Body of pancreas (tissue), 4 donors: ENCODE measurements around the gene MRPL9. TPM values are rescaled to one million over a fixed set of nuclear protein-coding genes. Genes with fewer than 3 reads are reported as not detected.

ENCODE experiments used
- ATAC-seq: fragments of 150-250 bp; one replicate; pipeline ENCODE4 v1.9.1; 2016
- DNase-seq, 4 donors: peaks; one replicate each; pipeline ENCODE4 v3.0.0-alpha.2; 2019
- H3K27ac ChIP-seq, 4 donors: fragments of 200-600 bp; sonication (generic); 1 replicate in 3 of 4; 2 replicates in 1 of 4; pipeline versions ENCODE4 v1.5.1 to v1.6.1; 2016 to 2019; ENCODE audit warnings: mild to moderate bottlenecking in 1 of 4, mixed read lengths in 1 of 4, moderate library complexity in 1 of 4
- H3K27me3 ChIP-seq, 2 donors: fragments of 200-600 bp; sonication (generic); one replicate each; pipeline ENCODE4 v1.6.0; 2016; ENCODE audit warnings: mild to moderate bottlenecking in 1 of 2
- H3K36me3 ChIP-seq, 2 donors: fragments of 200-600 bp; sonication (generic); replicated peaks in 1 of 2; 2 replicates each; pipeline ENCODE4 v1.5.1; 2016; ENCODE audit warnings: low read depth in 2 of 2; ENCODE audit not compliant: insufficient read depth in 1 of 2
- H3K4me1 ChIP-seq: fragments of 200-600 bp; sonication (generic); one replicate; pipeline ENCODE4 v1.6.0; 2016
- H3K4me3 ChIP-seq, 2 donors: fragments of 200-600 bp; sonication (generic); 1 replicate in 1 of 2; 2 replicates in 1 of 2; pipeline ENCODE4 v1.5.1; 2016 to 2019
- H3K9me3 ChIP-seq, 3 donors: fragments of 200-600 bp; sonication (generic); 1 replicate in 2 of 3; 2 replicates in 1 of 3; pipeline ENCODE4 v1.5.1; 2016
- CTCF ChIP-seq, 7 experiments: fragments of 450-650 bp in 4 of 7; fragments of 200-600 bp in 3 of 7; sonication (generic) in 3 of 7; IDR thresholded peaks; one replicate each; pipeline ENCODE4 v1.5.1; 2016 to 2019; ENCODE audit warnings: antibody characterized with exemption in 7 of 7
- POLR2A ChIP-seq, 3 donors: fragments of 450-650 bp; IDR thresholded peaks; one replicate each; pipeline ENCODE4 v1.6.1; 2016; ENCODE audit warnings: antibody characterized with exemption in 3 of 3, mild to moderate bottlenecking in 2 of 3
- WGBS, 2 donors: methylation state at CpG; one replicate each; pipeline ENCODE4 v1.1.5; 2017; 5-methylcytosine and 5-hydroxymethylcytosine counted together
- intact Hi-C: fragments of 100-400 bp; cut with DNase I; formaldehyde crosslinking; loops from one replicate; pipeline ENCODE4 v1.15.1; 2023
- total RNA-seq, 2 donors: library from RNA; depleted of rRNA; stranded (reverse); fragments of >200 nt; gene quantifications; one replicate each; pipeline ENCODE4 v1.1.0, GENCODE V29; 2016

Gene MRPL9
- total RNA-seq, 2 donors from 2014 or later, result 24.6 to 40.2 TPM

- TF ChIP-seq POLR2A (IDR thresholded peaks at IDR 0.05) (no peak), CTCF (IDR thresholded peaks at IDR 0.05) (no peak)
- no peaks in the 10 kb centered on the region for H3K4me1 ChIP-seq
- no peaks in the 10 kb centered on the region for H3K9me3 ChIP-seq
- no peak for DNase-seq
- no peak overlapping the region for H3K4me3 ChIP-seq
- no peaks in the 10 kb centered on the region for H3K27me3 ChIP-seq
- 79 to 84% methylated on average over 4 of the region's 4 CpGs for WGBS, 2 donors
- no peak for ATAC-seq
- H3K27ac ChIP-seq, result no peak overlapping the region
- peaks cover 0 to 3% of the 10 kb centered on the region in 2 donors for H3K36me3 ChIP-seq
- intact Hi-C loops, result no loop called here
Measured at GRCh38 chr1:151779852-151780251, 16.6 kb upstream of the MRPL9 start.

- TF ChIP-seq POLR2A (IDR thresholded peaks at IDR 0.05) (no peak), CTCF (IDR thresholded peaks at IDR 0.05) (no peak)
- DNase-seq (no peak), ATAC-seq (no peak)
- Histone ChIP-seq H3K4me3 (no peak overlapping the region), H3K4me1 (no peaks in the 10 kb centered on the region), H3K9me3 (no peaks in the 10 kb centered on the region), H3K27ac (no peak overlapping the region), H3K36me3 (peaks cover 0 to 6% of the 10 kb centered on the region in 2 donors), H3K27me3 (no peaks in the 10 kb centered on the region)
- intact Hi-C loops, result no loop called here
- WGBS, 2 donors, result 89 to 96% methylated on average over 4 of the region's 4 CpGs
Measured at GRCh38 chr1:151777317-151777716, 14.0 kb upstream of the MRPL9 start.

GRCh38 chr1:151776665-151777062 is 13.4 kb upstream of the MRPL9 start:
- H3K4me1 ChIP-seq, result no peaks in the 10 kb centered on the region
- H3K9me3 ChIP-seq, result no peaks in the 10 kb centered on the region
- H3K4me3 ChIP-seq, result no peak overlapping the region
- ATAC-seq, result no peak
- peaks cover 0 to 6% of the 10 kb centered on the region in 2 donors for H3K36me3 ChIP-seq
- H3K27me3 ChIP-seq, result no peaks in the 10 kb centered on the region
- intact Hi-C loops, result no loop called here
- DNase-seq, result no peak
- H3K27ac ChIP-seq, result no peak overlapping the region
- 76 to 98% methylated on average over 3 of the region's 3 CpGs for WGBS, 2 donors
- no peak for TF ChIP-seq POLR2A (IDR thresholded peaks at IDR 0.05)
- TF ChIP-seq CTCF (IDR thresholded peaks at IDR 0.05), result no peak

GRCh38 chr1:151775894-151776664 is 12.8 kb upstream of the MRPL9 start:
- ATAC-seq (no peak), DNase-seq (no peak)
- no peak for TF ChIP-seq POLR2A (IDR thresholded peaks at IDR 0.05)
- no peak for TF ChIP-seq CTCF (IDR thresholded peaks at IDR 0.05)
- 73 to 84% methylated on average over 7 of the region's 7 CpGs for WGBS, 2 donors
- Histone ChIP-seq H3K27me3 (no peaks in the 10 kb centered on the region), H3K4me3 (no peak overlapping the region), H3K9me3 (no peaks in the 10 kb centered on the region), H3K27ac (no peak overlapping the region), H3K36me3 (peaks cover 0 to 6% of the 10 kb centered on the region in 2 donors), H3K4me1 (no peaks in the 10 kb centered on the region)
- intact Hi-C loops, result no loop called here
